Activated CD8-positive, alpha-beta memory T cell treated with anti-CD3 and anti-CD28 coated beads, Interleukin-2, amount 50 U/mL, for 1 hour (primary cell): ENCODE results near the gene ATXN7L2.

Source experiments
- DNase-seq: peaks from one replicate; pipeline ENCODE4 v3.0.0-alpha.2; 2020; ENCODE audit errors: extremely low read depth

The ATXN7L2 gene

DNA sequence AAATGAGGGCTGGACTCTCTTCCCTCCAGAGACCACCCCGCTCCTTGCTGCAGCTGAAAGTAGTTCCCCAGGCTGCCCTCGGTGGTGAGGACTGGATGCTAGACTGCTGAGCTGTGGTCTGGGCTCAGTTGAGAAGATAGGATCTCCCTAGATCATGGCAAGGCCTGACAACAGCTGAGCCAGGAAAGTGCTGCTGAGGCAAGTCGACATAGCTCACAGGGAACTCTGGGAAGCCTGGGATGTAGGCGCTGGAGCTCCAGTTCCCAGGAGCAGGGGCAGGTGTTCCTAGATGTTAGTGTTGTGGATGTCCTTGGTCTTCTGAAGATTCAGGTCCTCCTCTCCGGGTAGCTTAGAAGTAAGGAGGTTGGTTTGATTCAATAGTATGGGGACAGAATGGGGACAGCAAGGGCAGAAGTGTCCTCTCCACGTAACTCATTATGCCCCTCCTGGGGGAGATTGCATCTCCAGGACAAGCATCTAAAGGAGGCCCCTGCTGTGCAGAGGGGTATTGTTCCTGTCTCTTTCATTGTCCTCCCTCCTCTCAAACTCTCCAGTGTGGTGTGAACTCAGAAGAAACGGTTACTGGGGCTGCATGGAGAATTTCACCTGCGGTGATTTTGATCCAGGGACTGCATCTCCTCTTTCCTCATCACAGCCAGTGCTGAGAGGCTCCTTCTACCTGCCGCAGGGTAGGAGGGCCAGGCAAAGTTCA, 13.9 kb downstream of the ATXN7L2 start:
- DNase-seq = no peak

DNA sequence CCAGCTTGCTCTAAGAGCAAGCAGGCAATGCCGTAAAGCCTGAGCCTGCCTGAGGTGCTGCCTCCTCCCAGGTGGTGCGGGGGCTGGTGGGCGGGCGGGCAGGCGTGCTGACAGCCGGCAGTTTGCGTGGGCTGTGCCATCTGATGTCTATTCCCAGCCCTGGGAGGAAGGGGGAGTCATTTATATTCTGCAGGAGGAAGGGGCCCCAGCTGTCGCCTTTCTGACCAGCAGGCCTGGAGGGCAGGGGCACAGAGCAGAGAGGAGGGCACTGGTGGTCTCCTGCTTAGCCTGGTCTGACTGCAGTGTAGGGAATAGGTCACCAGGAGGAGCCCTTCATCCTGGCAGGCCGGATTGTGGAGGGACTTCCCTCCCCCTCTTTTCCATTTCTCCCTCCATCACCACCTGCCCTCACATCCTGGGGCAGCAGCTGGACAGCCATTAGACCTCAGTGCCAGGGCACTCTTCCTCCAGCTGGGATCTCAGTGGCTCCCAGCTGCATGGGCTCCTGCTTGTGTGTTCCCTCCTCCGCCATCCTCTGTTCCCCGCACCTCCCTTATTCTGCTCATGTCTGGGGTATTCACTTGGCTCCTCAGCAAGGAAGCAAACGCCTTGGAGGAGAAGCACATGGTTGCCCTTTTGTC, 14.6 kb downstream of the ATXN7L2 start:
- DNase-seq = no peak

DNA sequence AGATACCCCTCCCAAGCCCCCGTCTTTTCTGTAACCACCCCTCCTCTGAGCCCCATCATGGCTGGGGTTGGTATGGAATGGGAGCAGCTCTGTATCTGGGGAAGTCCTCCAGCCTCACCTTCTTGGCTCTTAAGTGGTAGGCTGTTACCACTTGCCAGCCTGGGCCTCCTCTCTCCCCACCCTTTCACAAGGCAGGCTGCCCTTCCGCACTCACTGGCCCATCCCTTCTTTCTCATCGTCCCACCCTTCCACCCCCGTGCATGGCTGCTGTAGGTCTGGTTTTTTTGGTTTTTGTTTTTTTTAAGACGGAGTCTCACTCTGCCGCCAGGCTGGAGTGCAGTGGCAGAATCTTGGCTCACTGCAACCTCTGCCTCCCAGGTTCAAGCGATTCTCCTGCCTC, 15.4 kb downstream of the ATXN7L2 start:
- no peak for DNase-seq

DNA sequence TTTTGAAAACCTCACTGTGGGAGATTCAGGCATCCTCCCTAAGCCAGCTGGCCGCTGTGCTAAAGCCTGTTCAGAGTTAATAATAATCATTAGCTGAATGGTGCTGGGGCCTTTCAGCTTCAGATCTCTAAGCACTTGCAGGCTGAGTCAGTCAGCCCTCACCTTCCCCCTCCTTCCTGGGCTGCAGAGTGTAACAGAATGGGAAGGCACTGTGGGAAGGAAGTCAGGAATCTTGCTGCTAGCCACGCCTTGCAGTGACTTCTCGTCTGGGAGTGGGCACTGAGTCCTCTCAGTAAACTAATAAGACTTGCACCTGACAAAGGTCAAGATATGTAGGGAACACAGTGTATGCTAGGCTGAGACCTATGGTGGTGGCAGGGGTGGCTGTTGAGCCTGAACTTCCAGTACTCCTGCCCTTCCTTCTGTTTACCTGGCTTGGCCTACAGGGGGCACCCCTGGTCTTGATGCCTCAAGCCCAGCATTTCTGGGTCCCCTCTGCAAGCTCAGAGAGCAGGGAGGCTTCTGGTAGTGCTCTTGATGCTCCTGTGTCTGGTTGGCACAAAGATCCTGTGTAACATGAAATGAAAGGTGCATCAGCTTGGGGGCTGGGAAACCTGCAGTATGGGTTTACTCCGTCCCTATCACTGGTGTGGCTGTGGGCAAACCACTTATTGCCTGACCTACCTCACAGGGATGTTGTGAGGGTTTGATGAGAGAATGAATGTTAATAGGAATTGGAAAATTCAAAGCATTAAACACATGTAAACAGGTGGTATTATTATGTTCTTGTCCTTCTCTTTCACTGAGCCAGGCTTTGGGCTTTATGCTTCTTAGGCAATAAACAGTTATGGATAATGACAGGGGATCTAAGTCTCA, 16.2 kb downstream of the ATXN7L2 start:
- DNase-seq = no peak

DNA sequence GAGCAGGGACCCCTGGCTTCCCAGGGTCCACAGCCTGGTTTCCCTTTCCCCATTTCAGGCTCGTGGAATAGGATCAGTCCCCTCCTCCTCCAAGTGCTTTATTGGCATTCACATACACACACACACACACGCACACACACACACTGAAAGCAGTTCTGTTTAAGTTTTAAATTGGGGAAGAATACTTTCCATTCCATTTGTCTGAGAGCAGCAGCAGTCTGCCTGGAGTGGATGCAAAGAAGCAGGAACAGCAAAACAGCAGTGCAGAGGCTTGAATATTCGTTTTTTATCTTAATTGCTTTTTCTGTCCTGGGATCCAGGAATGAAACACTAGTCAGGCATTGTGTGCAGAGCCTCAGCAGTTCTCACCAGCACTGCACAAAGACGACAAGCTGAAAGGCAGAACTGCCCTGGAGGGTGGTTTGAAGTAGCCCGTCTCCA, 17.3 kb downstream of the ATXN7L2 start:
- no peak for DNase-seq

DNA sequence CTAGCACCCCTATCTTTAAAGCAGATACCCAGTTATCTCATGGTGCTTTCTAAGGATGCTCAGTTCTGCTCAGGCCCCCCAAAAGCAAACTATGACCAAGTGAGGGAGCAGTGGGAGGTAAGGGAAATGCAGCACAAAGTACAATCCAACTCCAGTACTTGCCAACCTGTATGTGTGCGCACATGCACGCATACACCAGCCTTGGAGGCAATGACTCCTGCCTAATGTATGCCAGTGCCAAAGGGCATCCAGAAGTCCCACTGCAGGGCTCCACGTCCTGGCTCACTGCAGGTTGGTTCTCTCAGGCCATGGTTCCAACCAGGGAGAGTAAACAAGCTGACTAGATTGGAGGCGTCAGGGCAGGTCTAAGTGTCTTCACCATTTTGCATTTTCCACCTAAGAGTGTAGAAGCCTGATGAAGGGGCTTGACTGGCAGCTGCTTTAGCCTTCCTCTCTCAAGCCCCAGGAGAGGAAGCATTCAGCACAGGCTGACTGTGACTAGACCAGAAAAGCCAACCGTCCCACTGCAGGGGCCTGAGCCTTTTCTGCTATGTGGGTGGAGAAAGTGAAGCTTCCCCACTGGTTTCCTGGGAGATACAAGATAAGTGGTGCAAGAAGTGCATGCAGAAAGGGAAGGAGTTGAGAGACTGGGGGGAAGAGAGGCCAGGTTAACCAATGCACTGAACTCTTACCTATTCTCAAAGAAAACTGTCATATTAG, 18.1 kb downstream of the ATXN7L2 start:
- no peak for DNase-seq

DNA sequence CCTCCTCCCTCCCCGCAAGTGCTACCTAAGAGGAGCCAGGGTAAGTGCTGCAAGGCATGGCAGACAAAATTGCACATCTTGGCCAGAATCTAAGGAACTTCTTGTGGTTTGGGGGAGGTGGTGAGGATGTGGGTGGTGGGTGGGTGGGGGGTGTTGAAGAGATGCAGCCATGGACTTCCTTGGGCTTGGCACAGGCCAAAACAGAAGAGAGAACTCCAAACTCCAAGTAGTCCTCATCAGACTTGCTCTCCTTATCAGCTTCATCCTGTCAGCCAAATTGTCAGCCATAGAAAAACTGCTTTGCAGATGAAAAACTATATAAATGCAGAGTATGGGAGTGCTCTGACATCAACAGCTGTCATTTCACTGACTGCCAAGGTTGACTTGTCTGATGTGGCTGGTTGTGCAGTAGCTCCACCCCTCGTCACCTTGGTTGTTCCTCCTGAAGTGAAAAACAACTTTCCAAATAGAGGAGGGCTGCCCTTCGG, 18.7 kb downstream of the ATXN7L2 start:
- no peak for DNase-seq

DNA sequence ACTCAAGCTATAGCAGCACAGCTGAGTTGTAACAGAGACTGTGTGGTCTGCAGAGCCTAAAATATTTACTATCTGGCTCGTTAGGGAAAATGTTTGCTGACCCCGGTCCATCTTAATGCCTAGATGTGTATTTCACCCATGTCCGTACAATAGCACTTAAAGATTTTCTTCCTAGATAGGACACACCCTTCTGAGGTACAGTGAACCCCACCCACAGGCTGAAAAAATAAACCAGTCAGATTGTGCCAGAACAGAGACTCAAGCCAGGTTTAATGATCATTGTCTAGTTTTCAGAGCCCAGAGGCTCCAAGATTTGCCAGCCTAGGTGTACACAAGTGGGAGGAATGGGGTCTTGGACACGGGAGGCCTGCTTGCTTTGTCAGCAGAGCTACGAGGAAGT, 20.2 kb downstream of the ATXN7L2 start:
- no peak for DNase-seq

DNA sequence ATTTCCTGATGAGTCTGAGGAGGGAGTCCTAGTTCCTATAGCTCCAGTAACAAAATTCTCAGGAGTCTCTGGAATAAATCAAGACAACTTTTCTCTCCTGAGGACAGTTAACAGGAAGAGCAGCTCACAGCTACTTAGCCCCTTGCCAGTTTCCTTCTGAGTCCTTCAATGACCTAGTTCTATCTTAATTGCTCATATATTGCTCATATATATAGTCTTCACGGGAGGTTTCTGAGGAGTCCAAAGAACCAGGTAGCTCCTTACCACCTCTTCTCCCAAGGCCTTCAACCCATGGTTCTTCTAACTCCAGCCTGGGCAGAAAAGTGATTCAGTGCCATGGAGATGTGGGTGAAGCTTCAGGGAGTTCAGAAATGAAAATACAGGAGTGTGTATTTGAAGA, 21.3 kb downstream of the ATXN7L2 start:
- DNase-seq = no peak

DNA sequence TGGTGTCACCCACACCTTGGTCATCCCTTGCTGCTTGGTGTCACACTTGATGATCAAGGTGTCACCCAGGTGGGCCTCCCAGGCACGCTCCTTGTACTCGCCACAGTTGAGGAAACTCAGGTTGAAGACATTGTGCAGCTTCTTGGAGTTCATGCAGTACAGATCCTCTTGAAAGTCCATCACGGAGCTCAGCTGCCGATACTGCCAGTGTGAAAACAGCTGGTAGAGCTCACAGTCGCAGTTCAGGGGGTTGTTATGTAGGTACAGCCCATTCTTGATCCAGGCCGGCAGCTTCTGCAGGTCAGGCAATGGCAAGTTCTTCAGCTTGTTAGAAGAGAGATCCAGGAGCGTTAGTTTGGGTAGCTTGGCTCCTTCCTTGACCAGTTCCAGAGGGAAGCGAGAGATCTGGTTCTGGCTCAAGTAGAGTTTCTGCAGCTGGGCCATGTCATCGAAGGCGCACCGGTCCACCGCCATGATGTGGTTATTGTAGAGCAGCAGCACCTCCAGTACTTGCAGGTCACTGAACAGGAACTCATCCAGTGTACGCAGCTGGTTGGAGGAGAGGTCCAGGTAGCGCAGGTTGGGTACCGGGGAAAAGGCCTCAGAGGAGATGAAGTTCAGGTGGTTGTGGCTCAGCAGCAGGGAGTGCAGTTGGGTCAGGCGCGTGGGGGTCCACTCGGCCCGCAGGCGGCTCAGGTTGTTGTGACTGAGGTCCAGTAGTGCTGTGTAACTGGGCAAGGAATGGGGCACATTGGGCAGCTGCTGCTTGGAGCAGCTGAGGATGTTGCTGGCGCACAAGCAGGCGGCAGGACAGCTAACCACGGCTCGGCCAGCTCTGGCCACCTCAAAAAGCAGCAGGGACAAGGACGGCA, 24.5 kb downstream of the ATXN7L2 start:
- no peak for DNase-seq

DNA sequence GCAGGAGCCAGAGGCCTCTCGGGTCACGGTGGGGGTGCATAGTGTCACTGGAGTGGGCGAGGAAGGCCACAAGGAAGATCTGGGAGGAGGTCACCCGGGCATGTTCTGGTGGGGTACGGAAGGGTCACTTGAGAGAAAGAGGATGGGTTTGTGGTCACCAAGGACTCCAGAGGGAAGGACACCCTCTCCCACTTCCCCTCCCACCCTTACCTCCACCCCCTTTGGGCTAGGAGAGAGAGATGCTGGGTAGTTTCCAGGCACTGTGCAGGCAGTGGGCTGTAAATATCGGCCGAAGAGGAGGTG, 25.1 kb downstream of the ATXN7L2 start:
- no peak for DNase-seq

DNA sequence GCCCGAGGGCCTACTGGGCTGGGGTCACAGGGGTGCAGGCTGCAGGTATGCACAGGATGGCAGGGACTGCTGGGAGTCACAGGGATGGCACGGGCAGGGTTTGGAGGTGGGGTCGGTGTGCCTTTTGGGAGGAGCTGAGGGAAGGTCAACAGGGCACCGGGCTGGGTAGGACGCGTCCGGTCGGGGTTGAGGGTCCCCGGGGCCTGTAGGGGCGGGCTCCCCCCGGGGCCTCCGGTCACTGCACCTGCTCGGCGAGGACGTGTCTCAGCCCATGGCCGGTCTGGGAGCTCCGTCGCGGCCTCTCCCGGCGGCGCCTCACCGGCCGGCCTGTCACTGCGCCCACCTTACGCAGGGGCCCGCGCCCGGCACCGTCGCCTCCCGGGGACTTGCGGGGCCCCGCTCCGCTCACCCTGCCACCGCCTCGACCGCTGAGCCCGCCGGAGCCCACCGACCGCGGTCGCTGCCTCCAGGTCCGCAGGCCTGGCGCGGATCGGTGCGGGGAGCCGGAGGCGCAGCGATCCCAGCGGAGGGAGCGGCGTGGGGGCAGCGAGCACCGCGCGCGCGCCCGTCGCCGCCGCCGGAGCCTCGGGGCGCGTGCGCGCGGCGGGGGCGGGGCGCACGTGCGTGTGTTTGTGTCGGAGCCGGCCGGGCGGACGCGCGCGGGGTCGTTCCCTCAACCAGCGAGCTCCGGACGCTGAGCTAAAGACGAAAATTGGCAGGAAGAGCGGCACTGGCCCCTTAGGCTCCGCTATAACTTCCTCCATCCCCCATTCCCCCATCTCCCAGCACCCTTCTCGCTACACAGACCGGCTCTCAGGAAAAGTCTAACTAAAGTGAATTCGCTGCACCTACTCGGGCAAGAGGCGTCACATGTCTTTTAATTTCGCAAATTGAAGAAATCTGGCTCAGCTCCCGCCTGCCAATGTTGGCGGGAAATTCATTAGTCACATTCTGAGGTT, 25.8 kb downstream of the ATXN7L2 start, which contains the start of gene AMIGO1:
Gene AMIGO1, minus strand, starts transcription at position 552 of the 959 bp plus-strand sequence. CDS start 815 bp downstream, outside the sequence.
- no peak for DNase-seq

DNA sequence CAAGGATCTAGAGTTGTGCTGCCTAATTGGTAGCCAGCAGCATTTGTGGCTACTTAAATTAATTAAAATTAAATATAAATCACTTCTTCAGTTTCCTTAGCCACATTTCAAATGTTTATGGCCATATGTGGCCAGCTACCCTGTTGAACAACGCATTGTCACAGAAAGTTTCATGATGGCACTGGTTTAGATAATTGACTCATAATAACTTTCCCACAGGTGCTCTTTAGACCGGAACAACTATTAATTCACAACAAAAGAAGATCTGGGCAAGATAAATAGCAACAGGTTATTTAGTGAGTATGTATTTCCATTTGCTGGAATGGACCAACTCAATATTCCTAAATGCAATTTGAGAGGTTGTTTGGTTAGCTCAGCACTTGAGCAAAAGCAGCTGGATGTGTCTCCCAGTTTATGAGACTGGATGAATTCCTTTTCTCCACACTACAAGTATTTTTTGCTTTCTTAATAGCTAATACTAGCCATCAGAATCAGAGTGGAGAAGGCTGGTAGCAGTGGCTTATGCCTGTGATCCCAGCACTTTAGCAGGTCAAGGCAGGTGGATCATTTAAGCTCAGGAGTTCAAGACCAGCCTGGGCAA, 29.5 kb downstream of the ATXN7L2 start:
- no peak for DNase-seq

DNA sequence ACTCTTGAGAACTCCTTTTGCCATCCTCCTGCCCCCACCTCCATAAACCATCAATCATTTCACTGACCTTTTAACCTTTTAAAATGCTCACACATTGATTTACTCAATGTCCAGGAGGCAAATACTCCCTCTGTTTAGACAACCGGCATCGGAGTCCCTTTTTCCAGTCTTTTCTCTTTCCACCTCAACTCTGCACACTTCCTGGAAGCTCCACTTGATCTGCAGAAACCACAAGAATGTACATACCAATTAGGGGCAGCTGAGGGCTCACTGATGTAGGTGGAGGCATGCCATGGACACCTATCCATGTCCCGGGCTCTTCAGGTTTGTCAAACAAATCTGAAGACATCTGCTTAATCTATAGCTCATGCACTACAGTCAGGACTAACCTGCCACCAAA, 31.1 kb downstream of the ATXN7L2 start:
- no peak for DNase-seq

DNA sequence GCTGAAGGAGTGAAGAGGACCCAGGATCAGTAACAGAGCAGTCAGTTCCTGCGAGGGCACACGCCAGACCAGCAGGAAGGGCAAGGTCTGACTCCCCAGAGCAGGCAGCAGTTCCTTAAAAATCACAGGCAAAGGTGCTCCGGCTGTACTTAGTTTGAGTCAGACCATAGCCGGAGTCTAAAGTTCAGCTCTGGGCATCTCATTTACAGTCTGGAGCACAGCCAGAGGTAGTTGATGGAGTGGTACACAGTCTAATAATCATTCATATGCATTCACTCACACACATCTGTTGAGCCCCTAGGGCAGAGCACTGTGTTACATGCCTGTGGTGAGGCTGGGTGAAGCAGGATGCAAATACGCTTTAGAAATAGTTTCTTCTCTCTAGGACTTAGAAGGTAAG, 33.2 kb downstream of the ATXN7L2 start:
- DNase-seq = no peak

DNA sequence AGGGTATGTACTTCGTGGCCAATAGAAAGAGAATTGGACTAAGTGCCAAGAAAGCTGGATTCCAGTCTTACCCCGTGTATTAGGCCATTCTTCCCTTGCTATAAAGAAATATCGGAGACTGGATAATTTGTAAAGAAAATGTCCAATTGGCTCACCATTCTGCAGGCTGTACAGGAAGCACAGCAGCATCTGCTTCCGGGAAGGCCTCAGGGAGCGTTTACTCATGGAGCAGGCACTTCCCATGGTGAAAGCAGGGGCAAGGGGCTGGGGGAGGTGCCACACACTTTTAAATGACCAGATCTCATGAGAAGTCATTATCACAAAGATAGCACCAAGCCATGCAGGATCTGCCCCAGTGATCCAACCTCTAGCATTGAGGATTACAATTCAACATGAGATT, 33.6 kb downstream of the ATXN7L2 start:
- no peak for DNase-seq

DNA sequence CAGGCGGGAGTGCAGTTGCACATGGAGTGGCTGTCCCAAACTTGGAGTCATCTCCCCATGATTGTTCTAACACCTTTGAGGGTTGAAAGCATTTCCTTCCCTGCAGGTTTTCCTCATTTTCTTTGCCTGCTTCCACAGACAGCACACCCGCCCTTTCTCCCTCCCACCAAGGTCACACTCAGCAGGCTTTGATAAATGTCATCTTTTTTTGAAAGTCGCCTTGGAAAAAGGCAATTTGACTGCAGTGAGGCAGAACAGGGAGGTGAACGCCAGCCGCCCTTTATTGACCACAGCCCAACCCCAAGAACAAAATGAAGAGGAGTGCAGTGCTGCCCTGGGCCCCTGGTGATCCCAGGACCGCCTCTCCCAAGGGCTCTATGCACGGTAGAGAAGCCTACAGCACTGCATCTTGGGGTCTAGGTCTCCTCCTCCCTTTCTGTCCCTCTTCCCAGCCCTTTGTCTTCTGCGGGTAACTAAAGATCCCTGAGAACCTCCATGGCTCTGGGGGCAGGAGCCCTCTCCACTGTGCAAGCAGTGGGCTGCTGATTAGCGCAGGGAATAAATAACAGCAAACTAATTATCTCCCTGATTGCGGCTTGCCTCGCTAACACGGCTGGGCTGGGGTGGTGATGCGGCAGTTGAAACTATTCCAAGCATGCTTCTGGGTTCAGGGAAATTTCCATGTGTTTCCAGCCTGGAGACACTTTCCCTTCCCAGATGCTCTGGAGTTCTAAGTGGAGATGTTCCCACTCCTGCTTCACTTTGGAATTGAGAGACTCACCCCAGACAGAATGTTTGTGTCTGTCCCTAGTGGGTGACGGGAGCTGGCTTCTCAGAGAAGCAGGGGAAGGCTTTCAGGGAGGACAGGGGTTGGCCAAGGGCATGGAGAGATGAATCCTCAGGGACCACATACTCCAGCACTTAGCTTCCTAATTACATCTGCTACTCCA, 37.6 kb downstream of the ATXN7L2 start:
- no peak for DNase-seq

DNA sequence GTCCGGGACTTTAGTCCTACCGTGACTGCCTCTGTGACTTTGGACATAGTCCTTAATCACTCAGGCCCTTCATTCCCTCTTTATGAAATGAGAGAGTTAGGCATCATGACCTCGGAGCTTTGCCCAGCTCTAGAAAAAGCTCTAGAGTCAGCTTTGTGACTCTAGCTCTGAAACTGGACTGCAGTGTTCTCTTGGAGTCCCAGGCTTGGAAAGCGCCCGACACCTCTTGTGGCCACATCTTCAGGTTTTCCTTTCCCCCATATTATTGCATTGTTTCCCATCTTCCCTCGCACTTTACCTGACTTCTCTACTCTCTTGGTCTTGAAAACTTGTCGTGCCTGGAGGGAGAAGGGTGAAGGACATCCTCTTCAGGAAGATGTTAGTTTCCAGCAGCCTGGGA, 38.3 kb downstream of the ATXN7L2 start:
- no peak for DNase-seq
